ENCODE results near the gene SSU72. TPM values are rescaled to one million over a fixed set of nuclear protein-coding genes. Genes with fewer than 3 reads are reported as not detected.
"Not testable (repeated sequence)": the region's sequence is repeated elsewhere in the genome, so short reads cannot be mapped to it uniquely, and the experiment has no call there.

SSU72 gene
- total RNA-seq, 1 experiment from 2014 or later: 80.6 TPM

DNA sequence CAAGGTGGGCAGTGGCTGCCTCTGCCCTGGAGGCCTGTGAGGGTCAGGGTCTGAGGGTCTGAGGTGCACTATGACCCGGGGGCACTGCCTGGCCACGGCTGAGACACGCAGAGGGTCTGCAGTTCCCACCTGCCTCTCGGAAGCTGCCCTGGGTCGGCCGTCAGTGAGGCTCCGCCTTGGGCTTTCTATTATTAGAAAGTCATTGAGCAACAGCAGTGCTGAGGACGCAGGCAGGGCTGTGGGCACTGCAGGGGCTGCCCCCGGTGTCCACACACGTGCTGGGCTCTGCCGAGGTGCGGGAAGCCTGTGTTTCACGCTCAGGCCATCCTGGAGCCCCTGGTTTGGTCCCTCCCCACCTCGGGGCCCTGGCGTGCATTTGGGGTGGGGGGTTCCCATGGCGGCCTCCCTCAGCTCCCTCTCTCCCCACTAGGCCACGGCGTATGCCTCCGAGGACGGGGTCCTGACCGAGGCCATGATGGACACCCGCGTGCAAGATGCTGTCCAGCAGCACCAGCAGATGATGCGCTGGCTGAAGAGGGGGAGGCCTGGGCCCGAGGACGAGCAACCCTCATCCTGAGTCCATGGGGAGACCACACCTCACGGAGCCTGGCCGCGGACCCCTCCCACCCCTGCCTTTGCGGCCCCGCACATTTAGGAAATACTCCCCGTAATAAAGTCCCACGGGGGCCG is 65.7 kb downstream of the SSU72 start:
- DNase-seq (ENCODE audit: low read depth): not testable (repeated sequence)

DNA sequence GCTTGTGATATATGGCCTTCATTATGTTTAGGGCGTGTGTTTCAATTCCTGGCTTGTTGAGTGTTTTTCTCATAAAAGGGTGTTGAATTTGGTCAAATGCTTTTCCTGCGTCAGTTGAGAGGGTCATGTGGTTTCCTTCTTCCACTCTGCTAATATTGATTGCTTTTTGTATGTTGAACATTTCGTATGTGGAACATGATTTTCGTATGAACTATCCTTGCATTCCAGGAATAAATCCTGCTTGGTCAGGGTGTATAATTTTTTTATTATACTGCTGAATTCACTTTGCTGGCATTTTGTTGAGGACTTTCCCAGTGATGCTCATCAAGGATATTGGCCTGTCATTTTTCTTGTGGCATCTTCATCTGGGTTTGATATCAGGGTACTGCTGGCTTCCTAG is 67.4 kb downstream of the SSU72 start:
- no peak for DNase-seq (ENCODE audit: low read depth)

DNA sequence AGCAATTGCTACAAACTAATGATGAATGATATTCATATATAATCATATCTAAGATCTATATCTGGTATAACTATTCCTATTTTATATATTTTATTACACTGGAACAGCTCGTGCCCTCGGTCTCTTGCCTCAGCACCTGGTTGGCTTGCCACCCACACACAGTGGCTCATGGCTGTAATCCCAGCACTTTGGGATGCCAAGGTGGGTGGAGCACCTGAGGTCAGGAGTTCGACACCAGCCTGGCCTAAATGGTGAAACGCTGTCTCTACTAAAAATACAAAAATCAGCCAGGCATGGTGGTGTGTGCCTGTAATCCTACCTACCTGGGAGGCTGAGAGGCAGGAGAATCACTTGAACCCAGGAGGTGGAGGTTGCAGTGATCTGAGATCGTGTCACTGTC is 68.9 kb downstream of the SSU72 start:
- not testable (repeated sequence) for DNase-seq (ENCODE audit: low read depth)

DNA sequence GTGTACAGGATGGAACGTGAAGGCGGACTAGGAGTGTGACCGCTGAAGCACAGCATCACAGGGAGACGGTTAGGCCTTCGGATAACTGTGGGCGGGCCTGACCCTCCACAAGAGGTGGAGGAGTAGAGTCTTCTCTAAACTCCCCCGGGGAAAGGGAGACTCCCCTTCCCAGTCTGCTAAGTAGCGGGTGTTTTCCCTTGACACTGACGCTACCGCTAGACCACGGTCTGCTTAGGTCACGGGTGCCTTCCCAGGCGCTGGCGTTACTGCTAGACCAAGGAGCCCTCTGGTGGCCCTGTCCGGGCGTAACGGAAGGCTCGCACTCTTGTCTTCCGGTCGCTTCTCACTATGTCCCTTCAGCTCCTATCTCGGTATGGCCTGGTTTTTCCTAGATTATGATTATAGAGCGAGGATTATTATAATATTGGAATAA is 69.3 kb downstream of the SSU72 start:
- peak; percentile 26 for DNase-seq (ENCODE audit: low read depth)

DNA sequence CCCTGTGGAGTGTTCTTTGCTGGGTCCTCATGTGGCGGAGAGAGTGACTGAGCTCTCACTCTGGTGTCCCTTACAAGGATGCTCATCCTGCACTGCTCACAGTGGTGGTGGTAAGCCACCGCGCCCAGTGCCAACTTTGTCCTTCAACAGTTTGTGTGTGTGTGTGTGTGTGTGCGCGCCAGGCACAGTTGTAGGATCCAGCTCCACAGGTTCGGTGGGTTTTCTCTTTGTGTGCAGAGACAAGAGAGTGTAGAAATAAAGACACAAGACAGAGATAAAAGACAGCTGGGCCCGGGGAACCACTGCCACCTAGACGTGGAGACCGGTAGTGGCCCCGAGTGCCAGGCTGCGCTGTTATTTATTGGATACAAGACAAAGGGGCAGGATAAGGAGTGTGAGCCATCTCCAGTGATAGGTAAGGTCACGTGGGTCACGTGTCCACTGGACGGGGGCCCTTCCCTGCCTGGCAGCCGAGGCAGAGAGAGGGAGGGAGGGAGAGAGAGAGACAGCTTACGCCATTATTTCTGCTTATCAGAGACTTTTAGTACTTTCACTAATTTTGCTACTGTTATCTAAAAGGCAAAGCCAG is 69.8 kb downstream of the SSU72 start:
- peak; percentile 73 for DNase-seq (ENCODE audit: low read depth)

DNA sequence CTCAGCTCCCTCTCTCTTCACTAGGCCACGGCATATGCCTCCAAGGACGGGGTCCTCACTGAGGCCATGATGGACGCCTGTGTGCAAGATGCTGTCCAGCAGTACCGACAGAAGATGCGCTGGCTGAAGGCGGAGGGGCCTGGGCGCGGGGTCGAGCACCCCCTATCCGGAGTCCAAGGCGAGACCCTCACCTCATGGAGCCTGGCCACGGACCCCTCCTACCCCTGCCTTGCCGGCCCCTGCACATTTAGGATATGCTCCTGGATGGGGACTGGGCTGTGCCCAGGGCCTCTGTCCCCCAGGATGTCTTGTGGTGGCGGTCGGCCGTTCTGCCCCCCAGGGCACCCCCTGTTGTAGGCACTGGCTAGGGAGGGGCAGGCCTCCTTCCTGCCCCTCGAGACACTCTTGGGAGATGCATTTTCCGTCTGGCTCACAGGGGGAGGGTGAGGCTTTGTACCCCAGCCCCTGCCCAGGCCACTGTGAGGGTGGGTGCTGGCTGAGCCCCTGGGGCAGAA is 79.1 kb downstream of the SSU72 start:
- not testable (repeated sequence) for DNase-seq (ENCODE audit: low read depth)

DNA sequence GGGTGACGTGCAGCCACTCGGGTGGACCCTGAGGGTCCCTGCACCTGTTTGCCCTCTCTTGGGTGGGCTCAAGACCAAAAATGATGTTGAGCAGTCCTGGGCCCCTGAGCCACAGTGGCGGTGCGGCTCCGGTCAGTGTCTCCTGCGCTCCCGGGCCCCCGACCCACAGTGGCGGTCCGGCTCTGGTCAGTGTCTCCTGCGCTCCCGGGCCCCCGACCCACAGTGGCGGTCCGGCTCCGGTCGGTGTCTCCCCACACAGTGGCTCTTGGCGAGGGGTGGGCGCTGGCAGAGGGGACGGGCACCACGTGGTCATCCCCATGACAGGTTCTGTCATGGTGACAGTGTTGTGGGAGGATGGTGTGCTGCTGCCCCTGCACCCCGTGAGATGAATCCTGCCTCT is 80.4 kb downstream of the SSU72 start:
- not testable (repeated sequence) for DNase-seq (ENCODE audit: low read depth)

Other genes starting within 250 kb of the SSU72 start
- 0.06 TPM in 1 of 2 replicates, not detected in the other for gene TAS1R3, start 243.6 kb downstream of the SSU72 start, total RNA-seq (2014; rRNA removed)
- gene DVL1, start 225.4 kb downstream of the SSU72 start, total RNA-seq (2014; rRNA removed): 85.6 and 86.6 TPM in 2 replicates
- gene MXRA8, start 216.3 kb downstream of the SSU72 start, total RNA-seq (2014; rRNA removed): 292 and 326 TPM in 2 replicates
- 226 and 234 TPM in 2 replicates for gene AURKAIP1, start 199.7 kb downstream of the SSU72 start, total RNA-seq (2014; rRNA removed)
- 118 and 127 TPM in 2 replicates for gene CCNL2, start 175.5 kb downstream of the SSU72 start, total RNA-seq (2014; rRNA removed)
- 126 and 134 TPM in 2 replicates for gene MRPL20, start 167.6 kb downstream of the SSU72 start, total RNA-seq (2014; rRNA removed)
- not detected in 2 replicates for gene ANKRD65, start 153.6 kb downstream of the SSU72 start, total RNA-seq (2014; rRNA removed)
- gene VWA1, start 139.2 kb downstream of the SSU72 start, total RNA-seq (2014; rRNA removed): 1.1 TPM in 2 replicates
- gene ATAD3C, start 125.2 kb downstream of the SSU72 start, total RNA-seq (2014; rRNA removed): not detected in 2 replicates
- 29.2 and 38.7 TPM in 2 replicates for gene ATAD3B, start 103.1 kb downstream of the SSU72 start, total RNA-seq (2014; rRNA removed)
- 65.0 and 67.9 TPM in 2 replicates for gene ATAD3A, start 62.7 kb downstream of the SSU72 start, total RNA-seq (2014; rRNA removed)
- gene TMEM240, start 34.2 kb downstream of the SSU72 start, total RNA-seq (2014; rRNA removed): 0.63 and 0.83 TPM in 2 replicates
- gene FNDC10, start 25.3 kb upstream of the SSU72 start, total RNA-seq (2014; rRNA removed): 3.3 and 5.9 TPM in 2 replicates
- 43.6 and 63.4 TPM in 2 replicates for gene MIB2, start 40.6 kb upstream of the SSU72 start, total RNA-seq (2014; rRNA removed)
- gene MMP23B, start 57.3 kb upstream of the SSU72 start, total RNA-seq (2014; rRNA removed): 0.34 and 0.38 TPM in 2 replicates
- gene CDK11B, start 84.1 kb upstream of the SSU72 start, total RNA-seq (2014; rRNA removed): 14.2 and 19.6 TPM in 2 replicates
- gene SLC35E2B, start 117.9 kb upstream of the SSU72 start, total RNA-seq (2014; rRNA removed): 17.9 and 23.9 TPM in 2 replicates
- gene CDK11A, start 149.5 kb upstream of the SSU72 start, total RNA-seq (2014; rRNA removed): 9.1 and 12.8 TPM in 2 replicates
- gene NADK, start 203.6 kb upstream of the SSU72 start, total RNA-seq (2014; rRNA removed): 56.4 and 61.7 TPM in 2 replicates